Activated naive CD4-positive, alpha-beta T cell treated with Interleukin-2 at 50 U/mL for 16 hours (primary cell): ENCODE data around the gene LRP6.

Experiments
- DNase-seq: peaks from one replicate; pipeline ENCODE4 v3.0.0-alpha.2; 2020

LRP6 gene

DNA sequence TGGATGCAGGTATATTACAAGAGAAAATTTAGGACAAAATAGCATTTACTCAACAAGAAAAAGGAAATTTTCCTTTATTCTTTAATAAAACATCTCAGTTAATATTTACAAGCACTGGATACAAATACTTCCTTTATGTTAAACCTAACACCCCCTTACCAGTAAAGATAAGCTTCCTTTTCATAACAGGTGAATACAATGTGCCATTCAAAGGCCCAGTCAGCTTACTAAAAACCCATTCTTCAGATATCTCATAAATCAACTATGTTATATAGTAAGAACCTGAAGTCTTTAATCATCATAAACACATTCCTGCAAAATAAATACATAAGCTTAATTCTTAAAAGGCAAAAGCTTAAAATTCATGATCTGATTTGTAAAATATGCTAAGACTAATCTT lies 52.6 kb downstream of the LRP6 start:
- no peak for DNase-seq

DNA sequence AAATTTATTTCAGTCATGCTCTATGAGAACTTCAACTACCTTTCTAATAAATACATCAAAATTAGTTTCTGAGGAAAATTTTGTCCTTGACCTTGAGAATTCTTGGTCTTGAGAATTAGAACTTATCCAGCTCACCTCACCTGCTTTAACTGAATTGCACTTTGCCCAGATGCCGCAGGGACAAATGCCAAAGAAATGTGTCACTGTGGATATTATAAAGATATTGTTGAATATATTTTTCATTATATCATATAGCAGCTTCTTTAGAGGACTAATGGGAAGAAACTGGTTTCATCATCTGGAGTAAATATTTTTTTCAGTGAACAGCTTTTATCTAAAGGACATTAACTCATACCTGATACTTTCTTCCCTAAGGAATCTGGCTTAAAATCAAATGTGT lies 54.1 kb downstream of the LRP6 start:
- DNase-seq, result no peak

GRCh38 chr12:12210983-12211382 lies 55.9 kb downstream of the LRP6 start:
- DNase-seq, result peak; percentile 20

- no peak for DNase-seq
Measured at GRCh38 chr12:12210416-12210815, 56.4 kb downstream of the LRP6 start.

- DNase-seq, result no peak
Measured at GRCh38 chr12:12209675-12210074, 57.2 kb downstream of the LRP6 start.

DNA sequence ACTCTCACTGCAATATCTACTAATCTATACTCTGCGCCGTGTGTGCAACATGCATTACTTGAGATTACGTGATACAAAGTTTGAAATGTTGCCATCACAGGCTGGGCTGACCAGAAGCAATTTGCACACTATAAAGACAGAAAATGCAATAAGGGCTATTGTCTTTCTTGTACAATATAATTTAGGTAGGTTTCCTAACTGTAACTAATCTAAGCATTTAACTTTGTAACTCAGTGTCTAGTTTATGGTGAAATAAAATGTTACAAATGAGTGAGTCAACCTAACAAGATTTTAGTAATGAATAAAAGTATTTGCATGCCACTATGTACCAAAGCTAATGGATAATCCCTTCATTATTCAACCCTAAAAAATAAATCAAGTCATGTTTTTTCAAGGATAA lies 57.8 kb downstream of the LRP6 start:
- no peak for DNase-seq

DNA sequence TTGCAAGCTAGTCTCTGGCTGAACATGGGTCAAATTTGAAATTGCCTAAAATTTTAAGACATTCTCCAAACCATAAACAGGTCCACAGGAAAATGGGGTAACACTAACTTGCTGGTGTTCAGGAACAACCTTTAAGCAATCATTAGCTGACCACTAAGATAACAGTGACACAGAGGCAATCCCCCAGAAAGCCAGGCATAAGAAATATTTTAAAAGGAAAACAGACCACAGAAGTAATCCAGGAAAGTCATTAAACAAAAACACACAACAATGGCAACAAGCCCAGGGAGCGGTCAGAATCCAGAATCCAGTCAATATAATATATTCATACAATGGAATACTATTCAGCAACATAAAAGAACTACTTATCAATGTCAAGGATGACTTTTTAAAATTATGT lies 59.1 kb downstream of the LRP6 start:
- no peak for DNase-seq

DNA sequence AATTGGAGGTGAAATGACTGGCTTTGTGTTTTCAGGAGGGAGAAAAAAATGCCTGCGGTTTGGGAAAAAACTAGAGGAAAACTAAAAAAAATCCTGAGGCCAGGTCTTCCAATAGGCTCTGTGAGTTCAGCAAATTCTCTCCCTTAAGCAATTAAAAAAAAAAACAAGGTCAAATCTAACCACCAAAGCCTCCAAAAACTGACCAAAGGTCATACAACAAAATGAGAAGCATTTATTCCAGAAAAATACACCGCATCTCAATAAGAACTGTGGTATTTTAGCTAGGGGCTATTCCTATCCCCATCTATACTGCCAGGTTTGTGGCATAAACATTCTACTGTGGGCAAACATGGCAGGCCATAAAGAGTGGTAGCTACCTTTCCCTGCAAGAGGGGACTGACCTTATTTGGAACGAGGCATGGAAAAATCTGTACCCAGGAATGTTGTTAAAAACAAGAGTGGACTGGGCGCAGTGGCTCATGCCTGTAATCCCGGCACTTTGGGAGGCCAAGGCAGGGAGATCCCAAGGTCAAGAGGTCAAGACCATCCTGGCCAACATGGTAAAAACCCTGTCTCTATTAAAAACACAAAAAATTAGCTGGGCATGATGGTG lies 60.0 kb downstream of the LRP6 start:
- DNase-seq, result no peak

DNA sequence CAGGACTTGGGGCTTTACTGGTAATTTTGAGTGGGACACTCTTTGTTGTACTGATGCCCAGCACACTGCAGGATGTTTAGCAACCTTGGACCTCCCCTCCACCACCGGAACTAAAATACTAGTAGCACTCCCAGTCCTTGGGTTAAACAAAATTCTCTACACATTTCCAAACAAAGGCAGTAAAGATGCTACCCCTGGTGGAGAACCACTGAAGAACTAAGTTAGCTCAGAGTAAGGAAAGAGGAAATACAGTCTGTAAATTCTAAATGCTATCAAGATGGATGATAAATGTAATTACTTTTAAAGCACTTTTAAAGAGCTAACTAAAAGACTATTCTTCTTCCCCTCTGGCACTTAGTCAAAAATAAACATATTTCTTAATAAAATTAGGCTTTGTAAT lies 64.1 kb downstream of the LRP6 start:
- DNase-seq, result no peak

- DNase-seq, result no peak
Measured at GRCh38 chr12:12202105-12202504, 64.7 kb downstream of the LRP6 start.

- no peak for DNase-seq
Measured at GRCh38 chr12:12201274-12201758, 65.5 kb downstream of the LRP6 start.

DNA sequence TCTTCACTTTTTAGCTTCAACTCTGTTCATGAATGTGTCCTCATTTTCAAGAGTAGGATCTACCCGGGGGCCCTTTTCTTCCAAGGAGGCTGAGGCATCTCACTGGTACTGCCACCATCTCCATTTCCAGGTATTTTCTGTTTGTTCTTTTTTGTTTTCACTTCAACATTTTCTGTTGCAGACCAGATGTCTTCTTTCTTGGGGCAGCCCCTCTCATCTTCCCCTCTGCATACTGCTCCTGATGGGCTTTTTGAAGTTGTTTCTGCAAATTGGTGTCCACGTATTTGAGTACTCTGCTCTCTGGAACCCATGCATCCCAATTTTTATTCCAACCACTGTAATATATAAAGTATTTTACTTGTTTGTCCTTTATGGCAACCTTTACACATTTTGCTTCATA lies 66.5 kb downstream of the LRP6 start:
- DNase-seq, result no peak

DNA sequence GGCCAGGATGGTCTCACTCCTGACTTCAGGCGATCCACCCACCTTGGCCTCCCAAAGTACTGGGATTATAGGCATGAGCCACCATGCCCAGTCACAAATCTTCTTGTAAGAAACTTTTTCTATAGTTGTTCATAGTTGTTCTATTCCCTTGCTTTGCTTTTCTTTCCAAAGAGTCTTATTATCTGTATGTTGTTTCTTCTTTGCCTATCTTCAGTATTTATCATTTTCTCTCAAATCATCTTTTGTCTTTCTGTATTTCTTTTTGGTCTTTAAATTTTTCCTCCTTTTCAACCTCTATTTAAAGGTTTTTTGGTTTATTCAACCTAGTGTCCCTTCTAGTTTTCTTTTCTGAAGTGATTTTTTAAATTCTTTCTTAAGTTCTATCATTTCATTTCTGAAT lies 68.7 kb downstream of the LRP6 start:
- no peak for DNase-seq

DNA sequence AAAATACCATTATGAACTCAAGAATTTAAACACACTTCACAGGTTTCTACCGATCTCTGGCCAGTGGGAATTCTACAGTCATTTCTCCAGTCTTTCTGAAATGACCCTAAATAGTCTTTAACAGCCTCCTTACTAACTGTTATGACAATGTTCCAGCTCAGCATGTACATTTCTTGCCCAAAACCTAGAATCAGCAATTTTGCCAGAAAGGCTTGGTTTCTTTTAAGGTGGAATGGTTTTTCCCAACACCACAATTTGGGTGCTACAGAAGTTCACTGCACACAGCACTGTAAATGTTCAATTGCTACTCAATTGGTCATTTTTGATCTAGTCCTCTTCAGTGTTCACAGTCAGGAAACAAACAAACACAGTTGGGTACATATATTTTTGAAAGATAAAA lies 69.7 kb downstream of the LRP6 start:
- no peak for DNase-seq

DNA sequence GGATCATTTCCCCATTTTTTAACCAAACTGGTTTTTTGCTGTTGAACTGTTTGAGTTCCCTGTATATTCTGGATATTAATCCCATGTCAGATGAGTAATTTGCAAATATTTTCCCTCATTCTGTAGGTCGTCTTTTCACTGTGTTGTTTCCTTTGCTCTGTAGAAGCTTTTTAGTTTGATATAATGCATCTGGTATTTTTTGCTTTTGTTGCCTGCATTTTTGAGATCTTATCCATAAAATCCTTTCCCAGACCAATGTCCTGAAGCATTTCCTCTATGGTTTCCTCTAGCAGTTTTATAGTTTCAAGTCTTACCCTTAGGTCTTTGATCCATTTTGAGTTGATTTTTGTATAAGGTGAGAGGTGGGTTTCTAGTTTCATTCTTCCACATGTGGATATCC lies 71.3 kb downstream of the LRP6 start:
- no peak for DNase-seq

DNA sequence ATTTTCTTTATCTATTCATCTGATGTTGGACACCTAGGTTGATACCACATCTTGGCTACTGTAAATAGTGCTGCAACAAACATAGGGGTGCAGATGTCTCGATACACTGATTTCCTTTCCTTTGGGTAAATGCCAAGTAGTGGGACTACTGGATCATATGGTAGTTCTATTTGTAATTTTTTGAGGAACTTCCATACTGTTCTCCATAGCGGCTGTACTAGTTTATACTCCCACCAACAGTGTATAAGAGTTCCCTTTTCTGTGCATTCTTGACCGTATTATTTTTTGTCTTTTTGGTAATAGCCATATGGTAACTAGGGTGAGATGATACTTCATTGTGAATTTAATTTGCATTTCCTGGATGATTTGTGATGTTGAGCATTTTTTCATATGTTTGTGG lies 71.8 kb downstream of the LRP6 start:
- no peak for DNase-seq

DNA sequence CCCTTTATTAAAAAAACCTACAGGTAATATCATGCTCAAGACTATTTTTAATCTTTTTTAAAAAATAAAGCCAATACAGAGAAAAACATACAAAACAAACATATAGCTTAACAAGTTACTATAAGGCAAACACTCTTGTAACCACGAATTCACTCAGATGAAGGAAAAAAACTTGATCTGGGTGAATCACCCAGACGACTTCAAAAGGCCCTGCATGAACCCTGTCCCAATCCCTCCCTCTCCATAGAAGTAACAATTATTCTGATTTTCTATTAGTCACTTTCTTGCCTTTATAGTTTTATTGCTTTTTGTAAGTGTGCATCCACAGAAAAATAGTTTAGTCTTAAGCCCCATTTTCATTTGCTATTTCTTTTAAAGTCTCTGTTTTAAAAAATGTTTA lies 72.6 kb downstream of the LRP6 start:
- no peak for DNase-seq

DNA sequence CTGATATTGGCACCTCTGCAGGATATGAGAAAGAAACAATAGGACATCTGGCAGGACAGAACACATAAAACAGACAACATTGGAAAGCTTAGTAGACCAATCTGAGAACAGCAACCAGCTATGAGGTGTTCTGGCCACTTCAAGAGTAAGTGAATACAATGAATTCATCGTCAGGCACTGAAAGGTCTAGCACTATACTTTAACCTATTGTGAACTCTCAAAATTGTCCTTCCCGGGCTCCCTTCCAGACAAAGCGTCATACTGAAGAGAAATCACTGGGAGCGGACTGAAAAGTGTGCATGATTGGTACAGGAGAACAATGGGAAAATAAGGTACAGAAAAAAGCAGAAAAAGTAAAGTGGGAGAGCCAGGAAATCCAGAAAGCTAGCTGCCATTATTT lies 75.8 kb downstream of the LRP6 start:
- DNase-seq, result no peak

- DNase-seq, result no peak
Measured at GRCh38 chr12:12190087-12190809, 76.6 kb downstream of the LRP6 start.

GRCh38 chr12:12185414-12185813 lies 81.4 kb downstream of the LRP6 start:
- no peak for DNase-seq

- no peak for DNase-seq
Measured at GRCh38 chr12:12182703-12183365, 84.0 kb downstream of the LRP6 start.

DNA sequence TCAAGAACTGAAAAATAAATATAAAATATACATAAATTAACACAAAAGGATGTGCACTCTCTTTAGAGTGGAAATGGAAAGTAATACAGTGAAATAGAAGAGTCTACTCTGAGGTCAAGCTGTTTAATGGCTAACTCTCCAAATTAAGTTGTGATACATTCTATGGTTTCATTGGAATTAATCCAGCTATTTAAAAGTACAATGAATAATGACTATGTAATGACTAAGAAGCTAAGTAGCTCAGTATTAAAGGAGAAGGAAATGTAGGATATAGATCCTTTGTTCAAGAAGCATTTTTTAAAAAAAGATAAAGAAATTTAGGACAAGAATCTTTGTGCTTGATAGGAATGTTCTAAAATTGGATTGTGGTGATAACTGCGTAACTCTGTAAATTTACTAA lies 85.3 kb downstream of the LRP6 start:
- no peak for DNase-seq

- no peak for DNase-seq
Measured at GRCh38 chr12:12180575-12180974, 86.3 kb downstream of the LRP6 start.

- no peak for DNase-seq
Measured at GRCh38 chr12:12180136-12180535, 86.7 kb downstream of the LRP6 start.
